ENCODE data around the gene ADGRV1. TPM values are rescaled to one million over a fixed set of nuclear protein-coding genes. Genes with fewer than 3 reads are reported as not detected.

Gene ADGRV1
- total RNA-seq, 4 donors from 2014 or later, result 0.25 to 0.60 (median 0.56) TPM; not detected in 1

DNA sequence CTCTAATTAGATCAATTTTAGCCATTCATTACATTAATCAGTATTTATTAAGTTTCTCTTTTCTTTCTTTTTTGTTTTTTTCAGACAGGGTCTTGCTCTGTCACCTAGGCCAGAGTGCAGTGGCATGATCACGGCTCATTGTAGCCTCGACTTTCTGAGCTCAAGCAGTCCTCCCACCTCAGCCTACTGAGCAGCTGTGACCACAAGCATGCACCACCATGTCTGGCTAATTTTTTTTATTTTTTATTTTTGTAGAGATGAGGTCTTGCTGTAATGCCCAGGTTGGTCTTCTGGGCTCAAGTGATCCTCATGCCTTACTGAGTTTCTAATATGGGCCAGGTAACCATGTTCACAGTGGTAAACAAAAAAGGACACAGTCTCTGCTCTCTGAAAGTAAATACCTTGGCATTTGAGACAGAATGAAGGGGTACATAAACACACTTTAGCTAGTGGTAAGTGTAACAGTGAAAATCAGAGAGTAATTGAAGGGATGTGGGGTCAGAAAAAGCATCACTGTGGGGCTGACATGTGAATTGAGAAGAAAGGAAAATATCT is 336.3 kb downstream of the ADGRV1 start:
- ATAC-seq (ENCODE audit: low FRiP score), result no peak
- TF ChIP-seq, protein P1, sequence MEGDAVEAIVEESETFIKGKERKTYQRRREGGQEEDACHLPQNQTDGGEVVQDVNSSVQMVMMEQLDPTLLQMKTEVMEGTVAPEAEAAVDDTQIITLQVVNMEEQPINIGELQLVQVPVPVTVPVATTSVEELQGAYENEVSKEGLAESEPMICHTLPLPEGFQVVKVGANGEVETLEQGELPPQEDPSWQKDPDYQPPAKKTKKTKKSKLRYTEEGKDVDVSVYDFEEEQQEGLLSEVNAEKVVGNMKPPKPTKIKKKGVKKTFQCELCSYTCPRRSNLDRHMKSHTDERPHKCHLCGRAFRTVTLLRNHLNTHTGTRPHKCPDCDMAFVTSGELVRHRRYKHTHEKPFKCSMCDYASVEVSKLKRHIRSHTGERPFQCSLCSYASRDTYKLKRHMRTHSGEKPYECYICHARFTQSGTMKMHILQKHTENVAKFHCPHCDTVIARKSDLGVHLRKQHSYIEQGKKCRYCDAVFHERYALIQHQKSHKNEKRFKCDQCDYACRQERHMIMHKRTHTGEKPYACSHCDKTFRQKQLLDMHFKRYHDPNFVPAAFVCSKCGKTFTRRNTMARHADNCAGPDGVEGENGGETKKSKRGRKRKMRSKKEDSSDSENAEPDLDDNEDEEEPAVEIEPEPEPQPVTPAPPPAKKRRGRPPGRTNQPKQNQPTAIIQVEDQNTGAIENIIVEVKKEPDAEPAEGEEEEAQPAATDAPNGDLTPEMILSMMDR (IDR thresholded peaks at IDR 0.05), result no peak
- no peak for DNase-seq (ENCODE audit: low spot score)

DNA sequence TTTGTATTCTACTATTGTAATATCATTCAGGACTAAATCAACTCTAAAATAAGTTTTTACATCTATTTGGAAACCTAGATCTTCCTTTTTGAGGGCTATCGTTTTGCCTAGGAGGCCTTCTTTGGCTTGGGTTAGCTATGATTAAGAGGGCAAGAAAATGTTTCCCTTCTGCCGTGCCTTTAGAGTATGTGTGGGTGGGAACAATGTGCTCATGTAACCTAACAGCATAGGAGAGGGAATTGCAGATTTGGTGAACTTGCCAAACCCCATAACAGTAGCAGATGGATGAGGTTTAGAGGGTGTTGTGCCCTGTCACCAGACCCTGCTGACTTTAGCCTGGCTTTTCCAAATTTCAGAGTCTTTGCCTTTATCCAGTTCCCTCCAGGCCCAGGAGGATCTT is 339.0 kb downstream of the ADGRV1 start:
- no peak for ATAC-seq (ENCODE audit: low FRiP score)
- TF ChIP-seq, protein P1 (IDR thresholded peaks at IDR 0.05), result no peak
- DNase-seq (ENCODE audit: low spot score), result no peak

DNA sequence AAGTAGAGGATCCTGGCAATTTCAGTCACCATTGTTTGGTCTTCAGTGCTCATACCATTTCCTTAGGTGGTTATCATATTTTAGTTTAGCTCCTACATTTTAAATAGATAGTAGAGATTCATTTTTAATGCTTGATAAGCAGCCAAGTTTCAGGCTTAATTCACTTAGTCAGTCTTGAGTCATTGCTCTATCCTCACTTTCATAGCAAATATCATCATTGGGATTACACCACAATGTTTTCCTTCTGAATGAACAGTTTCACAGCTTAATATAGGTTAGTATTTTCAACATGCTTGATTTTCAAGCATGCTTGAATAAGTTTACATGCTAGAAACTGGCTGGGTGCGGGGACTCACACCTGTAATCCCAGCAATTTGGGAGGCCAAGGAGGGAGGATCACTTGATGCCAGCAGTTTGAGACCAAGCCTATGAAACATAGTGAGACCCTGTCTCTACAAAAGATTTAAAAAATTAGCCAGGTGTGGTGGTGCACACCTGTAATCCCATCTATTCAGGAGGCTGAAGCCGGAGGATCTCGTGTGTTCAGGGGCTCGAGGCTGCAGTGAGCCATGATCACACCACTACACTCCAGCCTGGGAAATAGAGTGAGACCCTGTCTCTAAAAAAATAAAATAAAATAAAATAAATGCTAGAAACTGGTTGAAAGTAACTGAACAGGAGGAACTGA is 339.9 kb downstream of the ADGRV1 start:
- no peak for DNase-seq (ENCODE audit: low spot score)
- ATAC-seq (ENCODE audit: low FRiP score), result peak; percentile 78
- TF ChIP-seq, protein P1 (IDR thresholded peaks at IDR 0.05), result no peak

DNA sequence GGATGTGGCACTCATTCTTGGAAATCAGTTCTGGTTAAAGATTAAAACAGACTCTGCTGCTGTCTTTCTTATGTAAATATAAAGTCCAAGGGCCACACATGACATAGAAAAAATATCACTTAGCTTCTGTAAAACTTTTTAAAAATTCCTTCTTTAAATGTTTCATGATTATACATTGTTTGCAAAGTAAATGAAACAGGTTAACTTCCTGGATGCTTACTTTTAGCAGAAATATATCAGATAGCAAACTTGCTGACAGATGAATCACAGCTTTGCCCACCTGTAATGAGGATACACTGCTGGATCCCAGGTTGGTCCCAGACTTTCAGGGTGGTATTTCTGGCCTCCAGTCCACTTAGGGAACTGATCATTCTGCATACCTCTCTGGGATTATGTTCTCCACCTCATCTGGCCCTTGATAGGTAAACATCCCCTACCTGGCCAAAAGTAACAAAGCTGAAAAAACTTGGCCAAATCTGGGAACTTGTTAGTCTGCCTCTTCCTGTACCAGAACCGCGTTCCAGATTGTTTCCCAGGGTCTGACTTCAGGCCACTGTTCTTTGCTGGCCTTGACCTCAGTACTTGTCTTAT is 340.5 kb downstream of the ADGRV1 start:
- DNase-seq (ENCODE audit: low spot score) (no peak), ATAC-seq (ENCODE audit: low FRiP score) (no peak)
- TF ChIP-seq, protein P1 (IDR thresholded peaks at IDR 0.05), result no peak

DNA sequence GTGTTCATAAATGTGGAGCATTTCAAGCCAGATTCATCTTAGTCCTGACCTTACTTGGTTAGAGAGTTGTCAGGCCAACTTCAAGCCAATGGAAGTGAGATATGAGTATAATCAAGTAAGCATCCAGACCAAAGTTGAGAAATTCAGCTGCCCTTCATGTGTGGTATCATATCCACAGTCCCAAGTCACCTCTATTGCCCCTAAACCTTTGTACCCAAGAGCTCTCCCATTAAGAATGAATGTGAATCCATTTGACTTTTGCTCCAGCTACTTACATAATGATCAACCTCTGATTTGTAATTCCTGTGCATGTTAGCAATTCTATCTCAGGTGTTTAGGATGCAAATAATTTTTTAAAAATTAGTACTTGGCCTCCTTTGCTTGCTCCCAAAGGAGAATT is 342.7 kb downstream of the ADGRV1 start:
- DNase-seq (ENCODE audit: low spot score) (no peak), ATAC-seq (ENCODE audit: low FRiP score) (no peak)
- TF ChIP-seq, protein P1 (IDR thresholded peaks at IDR 0.05), result no peak

DNA sequence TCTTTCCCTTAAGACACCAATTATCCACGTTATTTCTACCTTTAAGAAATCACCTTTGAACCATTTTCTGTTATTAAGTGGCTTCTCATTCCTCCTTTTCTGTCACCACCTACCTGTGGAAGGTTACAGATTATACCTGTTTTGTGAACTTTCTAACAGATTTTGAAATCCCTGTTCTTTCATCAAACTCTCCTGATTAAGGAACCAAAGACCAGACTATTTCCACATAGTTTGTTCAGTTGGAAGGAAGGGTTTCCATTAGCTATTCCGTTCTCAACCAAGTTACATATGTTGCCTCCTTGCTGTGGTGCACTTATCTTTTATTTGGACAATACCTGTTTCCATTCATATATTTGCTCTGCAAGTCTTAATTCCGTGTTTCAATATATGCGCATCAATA is 343.6 kb downstream of the ADGRV1 start:
- DNase-seq (ENCODE audit: low spot score), result no peak
- ATAC-seq (ENCODE audit: low FRiP score), result no peak
- TF ChIP-seq, protein P1 (IDR thresholded peaks at IDR 0.05), result no peak

All from omental fat pad (tissue), 4 donors.